GM19193 (cell line): ENCODE results near the gene DNPEP.

ENCODE experiments used
- POLR2A ChIP-seq: IDR thresholded peaks from 4 replicates; pipeline ENCODE4 v1.6.1; 2011; ENCODE audit not compliant: insufficient read depth, insufficient read length; ENCODE audit errors: extremely low read depth

DNPEP gene

GRCh38 chr2:219425238-219426067 lies 37.7 kb upstream of the DNPEP start:
- TF ChIP-seq POLR2A, result no peak

GRCh38 chr2:219423652-219424377 lies 36.1 kb upstream of the DNPEP start:
- TF ChIP-seq POLR2A, result no peak

GRCh38 chr2:219422952-219423534 lies 35.3 kb upstream of the DNPEP start:
- TF ChIP-seq POLR2A, result no peak

- no peak for TF ChIP-seq POLR2A
Measured at GRCh38 chr2:219421323-219421722, 33.6 kb upstream of the DNPEP start.

GRCh38 chr2:219420687-219421086 lies 33.0 kb upstream of the DNPEP start:
- no peak for TF ChIP-seq POLR2A

GRCh38 chr2:219419331-219420197 lies 31.9 kb upstream of the DNPEP start:
- no peak for TF ChIP-seq POLR2A

- TF ChIP-seq POLR2A, result no peak
Measured at GRCh38 chr2:219419012-219419324, 31.3 kb upstream of the DNPEP start.

- no peak for TF ChIP-seq POLR2A
Measured at GRCh38 chr2:219418155-219419011, 30.7 kb upstream of the DNPEP start, which contains the start of gene DES. Gene DES (plus strand): TSS chr2:219418377. CDS start chr2:219418463, 86 bp downstream.

GRCh38 chr2:219417374-219417773 lies 29.7 kb upstream of the DNPEP start:
- no peak for TF ChIP-seq POLR2A

GRCh38 chr2:219416938-219417337 lies 29.2 kb upstream of the DNPEP start:
- TF ChIP-seq POLR2A, result no peak

GRCh38 chr2:219416235-219416602 lies 28.5 kb upstream of the DNPEP start:
- no peak for TF ChIP-seq POLR2A

- no peak for TF ChIP-seq POLR2A
Measured at GRCh38 chr2:219415580-219416234, 28.0 kb upstream of the DNPEP start.

GRCh38 chr2:219414857-219415256 lies 27.1 kb upstream of the DNPEP start:
- no peak for TF ChIP-seq POLR2A
